HepG2 (cell line): Measurements from ENCODE around the gene CDH11. TPM values are rescaled to one million over a fixed set of nuclear protein-coding genes. Genes with fewer than 3 reads are reported as not detected.

Source experiments
- ATAC-seq: fragments of 200-7000 bp; cut with Tn5 transposase; 3 replicates; pipeline ENCODE4 v1.9.1; 2020; ENCODE audit warnings: mild to moderate bottlenecking, moderate library complexity
- BruUV-seq: library from RNA; stranded (reverse); fragments of 400-500 nt; replicated peaks from 2 replicates; lab custom pipeline; 2021; lab: Mats Ljungman, UMichigan
- CTCF ChIA-PET: fragments of 300-600 bp; formaldehyde crosslinking; extraction: SDS; loops from one replicate; lab custom pipeline; 2021; ENCODE audit warnings: low total read pairs, inconsistent platforms, low intra/inter-chr PET ratio; lab: Yijun Ruan, JAX
- POLR2A ChIA-PET: fragments of 350-600 bp; sonication (Branson Sonifier 250); formaldehyde crosslinking; loops from one replicate; lab custom pipeline; 2020; ENCODE audit warnings: antibody characterized with exemption, inconsistent platforms; lab: Yijun Ruan, JAX
- DNase-seq: peaks from one replicate; pipeline ENCODE4 v3.0.0-alpha.2; 2015; ENCODE audit warnings: low spot score
- FAIRE-seq: peaks from 3 replicates; lab custom pipeline; 2011; peaks lifted over from hg19 to GRCh38; lab: Jason Lieb, UNC
- H2AFZ ChIP-seq: one replicate; pipeline ENCODE4 v1.6.1; 2011; ENCODE audit warnings: low read length, inconsistent platforms
- H3K27ac ChIP-seq: fragments of 300-600 bp; 3 replicates; pipeline ENCODE4 v1.8.0; 2011; ENCODE audit warnings: mixed run types, mild to moderate bottlenecking, mixed read lengths, low read length, inconsistent platforms; ENCODE audit not compliant: insufficient read depth; ENCODE audit errors: extremely low read length
- H3K27me3 ChIP-seq, 2 experiments: fragments of 200-600 bp in 1 of 2; 2 replicates in 1 of 2; 3 replicates in 1 of 2; pipeline versions ENCODE4 v1.6.0 to v1.8.0; 2011; ENCODE audit warnings: low read length in 2 of 2, mild to moderate bottlenecking in 2 of 2, moderate library complexity in 2 of 2, inconsistent platforms in 1 of 2; ENCODE audit not compliant: insufficient read depth in 2 of 2, control insufficient read depth in 1 of 2
- H3K36me3 ChIP-seq, 2 experiments: fragments of 200-600 bp in 1 of 2; replicated peaks in 1 of 2; 2 replicates in 1 of 2; 3 replicates in 1 of 2; pipeline versions ENCODE4 v1.5.1 to v1.8.0; 2011; ENCODE audit warnings: low read length in 2 of 2, inconsistent platforms in 1 of 2; ENCODE audit not compliant: insufficient read depth in 2 of 2, control insufficient read depth in 1 of 2
- H3K4me1 ChIP-seq: 2 replicates; pipeline ENCODE4 v1.5.1; 2012; ENCODE audit warnings: low read length, inconsistent platforms; ENCODE audit not compliant: insufficient read depth
- H3K4me2 ChIP-seq: 2 replicates; pipeline ENCODE4 v1.6.0; 2011; ENCODE audit warnings: low read depth, low read length, inconsistent platforms
- H3K4me3 ChIP-seq, 3 experiments: fragments of 200-600 bp in 1 of 3; sonication (generic), shearing (Covaris generic) in 1 of 3; replicated peaks in 1 of 3; 2 replicates each; pipeline ENCODE4 v1.5.1; 2011 to 2016; ENCODE audit warnings: low read length in 3 of 3, inconsistent platforms in 2 of 3, low read depth in 2 of 3, mild to moderate bottlenecking in 2 of 3, control low read depth in 1 of 3, mixed read lengths in 1 of 3; ENCODE audit not compliant: insufficient read depth in 1 of 3
- H3K79me2 ChIP-seq: one replicate; pipeline ENCODE4 v1.6.1; 2011; ENCODE audit warnings: low read length, inconsistent platforms; ENCODE audit not compliant: insufficient read depth
- H3K9ac ChIP-seq: 2 replicates; pipeline ENCODE4 v1.6.0; 2011; ENCODE audit warnings: mild to moderate bottlenecking, low read depth, low read length, inconsistent platforms; ENCODE audit not compliant: insufficient read depth
- H3K9me3 ChIP-seq: 2 replicates; pipeline ENCODE4 v1.5.1; 2012; ENCODE audit warnings: mild to moderate bottlenecking, low read length
- H4K20me1 ChIP-seq: 2 replicates; pipeline ENCODE4 v1.6.0; 2011; ENCODE audit warnings: inconsistent platforms, mild to moderate bottlenecking, low read length, moderate library complexity; ENCODE audit not compliant: insufficient read depth
- CEBPB ChIP-seq: IDR thresholded peaks from 2 replicates; pipeline ENCODE4 v1.6.1; 2011; ENCODE audit warnings: low read depth, low read length, improper control_type of control experiment, borderline replicate concordance
- ETS1 ChIP-seq: sonication (generic); formaldehyde crosslinking; IDR thresholded peaks from 2 replicates; pipeline ENCODE4 v1.4.0; 2020; ENCODE audit warnings: missing genetic modification reagents
- FOXK2 ChIP-seq: fragments of 450-650 bp; IDR thresholded peaks from 2 replicates; pipeline ENCODE4 v1.6.1; 2016
- MAFF ChIP-seq: IDR thresholded peaks from 2 replicates; pipeline ENCODE4 v1.6.1; 2011; ENCODE audit warnings: low read depth, low read length, improper control_type of control experiment
- NFYC ChIP-seq: IDR thresholded peaks from 2 replicates; pipeline ENCODE4 v1.6.1; 2016; ENCODE audit warnings: missing genetic modification reagents, missing compliant biosample characterization
- RXRB ChIP-seq: IDR thresholded peaks from 2 replicates; pipeline ENCODE4 v1.6.1; 2016; ENCODE audit warnings: borderline replicate concordance, missing genetic modification reagents, missing compliant biosample characterization
- SCMH1 ChIP-seq: sonication (generic); formaldehyde crosslinking; IDR thresholded peaks from 2 replicates; pipeline ENCODE4 v1.9.0; 2021; ENCODE audit warnings: missing genetic modification reagents, mild to moderate bottlenecking, borderline replicate concordance
- WGBS: methylation state at CpG from one replicate; pipeline ENCODE4 v1.1.6; 2017; ENCODE audit warnings: low lambda C conversion rate; 5-methylcytosine and 5-hydroxymethylcytosine counted together
- in situ Hi-C: cut with HindIII; loops from 2 replicates; pipeline ENCODE4 v1.10.0; 2017; ENCODE audit warnings: low pct_unique_long_range_greater_than_20kb; ENCODE audit not compliant: extremely low pct_ligation_motif_present
- intact Hi-C: fragments of 100-400 bp; cut with micrococcal nuclease; formaldehyde crosslinking; loops from one replicate; pipeline ENCODE4 v1.10.0; 2022; ENCODE audit not compliant: unreplicated experiment
- polyA plus RNA-seq, 8 experiments: library from polyadenylated mRNA; depleted of rRNA in 3 of 8; stranded (reverse) in 7 of 8; unstranded in 1 of 8; fragments of >200 nt; fragmentation: Illumina TruSeq in 4 of 8; extraction: Trizol in 4 of 8; gene quantifications; 2 replicates each; pipeline versions ENCODE4 v1.2.1 to v1.2.3, GENCODE V29; 2011 to 2016; ENCODE audit warnings: low read depth in 4 of 8, missing spikeins in 1 of 8, mixed read lengths in 1 of 8; ENCODE audit not compliant: insufficient read depth in 1 of 8
- total RNA-seq, 5 experiments: library from RNA; depleted of rRNA; stranded (reverse); fragments of >200 nt; fragmentation: Illumina TruSeq; extraction: Trizol; gene quantifications; 2 replicates each; pipeline ENCODE4 v1.2.3, GENCODE V29; 2016; ENCODE audit warnings: low read depth in 1 of 5
- TF ChIP-seq, protein P1 (sequence below): sonication (generic); formaldehyde crosslinking; IDR thresholded peaks from 2 replicates; pipeline ENCODE4 v1.5.0; 2020; ENCODE audit warnings: missing genetic modification reagents, mild to moderate bottlenecking, borderline replicate concordance

The CDH11 gene
- total and polyA plus RNA-seq, 2 of the 13 experiments (the other 11 are each of a cell fraction or from before 2014, with no cell fraction given): not detected

GRCh38 chr16:65104471-65104870, 17.4 kb downstream of the CDH11 start:
- no peaks in the 10 kb centered on the region for H3K4me1 ChIP-seq
- ChIA-PET POLR2A (no interaction called here), CTCF (no interaction called here)
- WGBS: 5% methylated on average over 3 of the region's 3 CpGs
- in situ Hi-C loops: loop anchor here (25.0 kb wide), 2 partner anchors 1642 to 1742 kb away; no protein-coding TSS in a partner anchor
- H3K27me3 ChIP-seq: no peaks in the 10 kb centered on the region
- H3K27ac ChIP-seq: no peak overlapping the region
- DNase-seq (no peak), ATAC-seq (no peak), FAIRE-seq (no peak)
- no peak for TF ChIP-seq NFYC (CRISPR knock-in tag)
- no peak for TF ChIP-seq RXRB
- TF ChIP-seq ETS1 (CRISPR knock-in tag): no peak
- TF ChIP-seq MAFF: peak; percentile 21; the same call in 1 of the 2 replicates
- no peaks in the 10 kb centered on the region for H4K20me1 ChIP-seq
- no peaks in the 10 kb centered on the region for H3K79me2 ChIP-seq
- no peak overlapping the region for H3K4me3 ChIP-seq
- BruUV-seq: no TSS peak
- peaks cover 15% of the 10 kb centered on the region for H3K9me3 ChIP-seq
- H3K36me3 ChIP-seq: no peaks in the 10 kb centered on the region
- H2AFZ ChIP-seq: no peak overlapping the region
- H3K4me2 ChIP-seq: no peak overlapping the region
- no peak overlapping the region for H3K9ac ChIP-seq
- intact Hi-C loops: no loop called here

DNA sequence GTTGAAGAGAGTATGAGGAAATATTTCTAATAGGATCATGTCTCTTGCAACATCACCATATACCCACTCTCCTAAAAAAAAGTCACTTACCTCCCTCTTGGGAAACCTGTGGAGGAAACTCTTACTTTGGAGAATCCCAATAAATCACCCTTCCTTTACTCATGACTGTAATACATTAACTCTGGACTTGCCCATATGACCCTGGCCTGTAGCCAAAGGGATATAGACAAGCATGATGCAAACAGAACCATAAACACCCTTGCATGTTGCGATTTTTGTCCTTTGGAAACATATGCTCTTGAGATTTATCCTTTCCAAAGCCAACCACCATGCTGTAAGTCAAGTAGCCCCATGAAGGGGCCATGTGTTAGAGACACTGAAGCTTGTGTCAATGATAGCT, 19.5 kb downstream of the CDH11 start:
- H3K4me2 ChIP-seq: no peak overlapping the region
- no peak overlapping the region for H3K4me3 ChIP-seq
- no peaks in the 10 kb centered on the region for H3K27me3 ChIP-seq
- H3K9ac ChIP-seq: no peak overlapping the region
- no peak for ATAC-seq
- CTCF ChIA-PET: no interaction called here
- no peak overlapping the region for H2AFZ ChIP-seq
- H3K9me3 ChIP-seq: peaks cover 15% of the 10 kb centered on the region
- H3K27ac ChIP-seq: no peak overlapping the region
- TF ChIP-seq, protein P1, sequence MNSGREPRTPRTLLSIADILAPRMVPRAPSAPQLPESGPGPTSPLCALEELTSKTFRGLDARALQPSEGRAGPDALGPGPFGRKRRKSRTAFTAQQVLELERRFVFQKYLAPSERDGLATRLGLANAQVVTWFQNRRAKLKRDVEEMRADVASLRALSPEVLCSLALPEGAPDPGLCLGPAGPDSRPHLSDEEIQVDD: no peak
- TF ChIP-seq FOXK2 (no peak), CEBPB (0 out of 2 replicates have a peak, but pooled peaks have one; percentile 24), SCMH1 (CRISPR knock-in tag) (no peak)
- in situ Hi-C loops: loop anchor here (25.0 kb wide), 2 partner anchors 1640 to 1740 kb away; no protein-coding TSS in a partner anchor
- DNase-seq: no peak
- intact Hi-C loops: no loop called here
- no peaks in the 10 kb centered on the region for H3K79me2 ChIP-seq
- 0% methylated on average over 1 of the region's 1 CpG for WGBS
- H3K4me1 ChIP-seq: no peaks in the 10 kb centered on the region
- POLR2A ChIA-PET: no interaction called here
- no peaks in the 10 kb centered on the region for H3K36me3 ChIP-seq
- BruUV-seq: no TSS peak
- no peaks in the 10 kb centered on the region for H4K20me1 ChIP-seq
- no peak for FAIRE-seq
